H1 (cell line): Measurements from ENCODE around the gene MLPH. TPM values are rescaled to one million over a fixed set of nuclear protein-coding genes. Genes with fewer than 3 reads are reported as not detected.

Experiments
- CTCF ChIA-PET: fragments of 300-600 bp; sonication (Branson Sonifier 250); formaldehyde crosslinking; loops from one replicate; lab custom pipeline; 2021; ENCODE audit not compliant: partially characterized antibody; lab: Charles Lee
- POLR2A ChIA-PET: fragments of 300-600 bp; sonication (Branson Sonifier 250); formaldehyde crosslinking; loops from one replicate; lab custom pipeline; 2021; ENCODE audit warnings: inconsistent platforms; ENCODE audit not compliant: partially characterized antibody; lab: Charles Lee
- DNase-seq, 2 experiments: peaks; one replicate each; pipeline versions ENCODE4 v3.0.0 to v3.0.0-alpha.2; 2010 to 2022; ENCODE audit warnings: low spot score in 2 of 2, low read depth in 1 of 2, mixed read lengths in 1 of 2
- FAIRE-seq: peaks from 2 replicates; lab custom pipeline; 2011; peaks lifted over from hg19 to GRCh38; lab: Jason Lieb, UNC
- H2AFZ ChIP-seq: 2 replicates; pipeline ENCODE4 v1.8.1; 2012; ENCODE audit warnings: low read length, inconsistent platforms
- H2AK5ac ChIP-seq: 2 replicates; pipeline ENCODE4 v1.6.1; 2013; ENCODE audit warnings: low read depth, low read length
- H2BK120ac ChIP-seq: replicated peaks from 2 replicates; pipeline ENCODE3; 2013; ENCODE audit warnings: low read depth, low read length, inconsistent platforms
- H2BK12ac ChIP-seq: 2 replicates; pipeline ENCODE4 v1.6.1; 2013; ENCODE audit warnings: low read depth, low read length
- H2BK15ac ChIP-seq: 2 replicates; pipeline ENCODE4 v1.6.1; 2013; ENCODE audit warnings: low read length
- H2BK20ac ChIP-seq: 2 replicates; pipeline ENCODE4 v1.6.1; 2013; ENCODE audit warnings: low read length
- H2BK5ac ChIP-seq: 2 replicates; pipeline ENCODE4 v1.6.1; 2013; ENCODE audit warnings: low read depth, low read length
- H3K14ac ChIP-seq: 2 replicates; pipeline ENCODE4 v1.6.1; 2013; ENCODE audit warnings: inconsistent platforms; ENCODE audit not compliant: insufficient read length
- H3K18ac ChIP-seq: 2 replicates; pipeline ENCODE4 v1.6.1; 2013; ENCODE audit warnings: low read length; ENCODE audit errors: extremely low read depth
- H3K23ac ChIP-seq: 2 replicates; pipeline ENCODE4 v1.6.1; 2013; ENCODE audit warnings: inconsistent platforms; ENCODE audit not compliant: insufficient read length
- H3K23me2 ChIP-seq: 2 replicates; pipeline ENCODE4 v1.6.1; 2013; ENCODE audit warnings: low read depth, low read length
- H3K27ac ChIP-seq: 2 replicates; pipeline ENCODE4 v1.6.1; 2011; ENCODE audit warnings: low read depth, low read length, inconsistent platforms
- H3K27me3 ChIP-seq, 4 experiments: replicated peaks in 1 of 4; 1 replicate in 1 of 4; 2 replicates in 3 of 4; pipeline versions ENCODE4 v1.6.1 to v1.8.1; 2011 to 2013; ENCODE audit warnings: low read length in 3 of 4, mild to moderate bottlenecking in 3 of 4, inconsistent platforms in 2 of 4, mixed read lengths in 2 of 4, moderate library complexity in 1 of 4; ENCODE audit not compliant: control insufficient read depth in 3 of 4, insufficient read depth in 3 of 4; ENCODE audit errors: extremely low read depth in 1 of 4
- H3K36me3 ChIP-seq, 4 experiments: 2 replicates each; pipeline versions ENCODE4 v1.6.1 to v1.8.1; 2011 to 2013; ENCODE audit warnings: mild to moderate bottlenecking in 4 of 4, low read length in 3 of 4, moderate library complexity in 2 of 4, control low read depth in 1 of 4, inconsistent platforms in 1 of 4; ENCODE audit not compliant: insufficient read depth in 4 of 4, control insufficient read depth in 2 of 4
- H3K4ac ChIP-seq: replicated peaks from 2 replicates; pipeline ENCODE3; 2013; ENCODE audit warnings: low read length, low read depth, mixed read lengths, inconsistent platforms; ENCODE audit not compliant: insufficient read length
- H3K4me1 ChIP-seq, 4 experiments: replicated peaks in 1 of 4; 1 replicate in 1 of 4; 2 replicates in 3 of 4; pipeline versions ENCODE4 v1.6.1 to v1.8.1; 2011 to 2013; ENCODE audit warnings: low read length in 3 of 4, inconsistent platforms in 2 of 4, mixed read lengths in 1 of 4; ENCODE audit not compliant: insufficient read depth in 4 of 4, control insufficient read depth in 3 of 4
- H3K4me2 ChIP-seq, 2 experiments: 2 replicates each; pipeline versions ENCODE4 v1.6.1 to v1.8.1; 2011 to 2013; ENCODE audit warnings: low read depth in 2 of 2, low read length in 2 of 2, control low read depth in 1 of 2, inconsistent platforms in 1 of 2, mild to moderate bottlenecking in 1 of 2; ENCODE audit not compliant: insufficient read depth in 1 of 2
- H3K4me3 ChIP-seq, 4 experiments: fragments of 200-600, 300-600 bp in 1 of 4; sonication (generic), shearing (Covaris generic), sonication (Bioruptor Twin) in 1 of 4; 2 replicates each; pipeline versions ENCODE4 v1.5.1 to v1.8.1; 2011 to 2016; ENCODE audit warnings: low read length in 4 of 4, low read depth in 3 of 4, control low read depth in 2 of 4, inconsistent platforms in 2 of 4, mild to moderate bottlenecking in 2 of 4, mixed read lengths in 1 of 4, moderate library complexity in 1 of 4; ENCODE audit not compliant: insufficient read depth in 2 of 4; ENCODE audit errors: extremely low read depth in 1 of 4
- H3K56ac ChIP-seq: replicated peaks from 2 replicates; pipeline ENCODE3; 2013; ENCODE audit warnings: low read depth, mild to moderate bottlenecking, mixed read lengths, low read length, inconsistent platforms; ENCODE audit not compliant: insufficient read length
- H3K79me1 ChIP-seq: 2 replicates; pipeline ENCODE4 v1.6.1; 2013; ENCODE audit warnings: low read depth, low read length, control low read depth
- H3K79me2 ChIP-seq, 2 experiments: 2 replicates each; pipeline versions ENCODE4 v1.6.1 to v1.8.1; 2012 to 2013; ENCODE audit warnings: low read length in 2 of 2, mild to moderate bottlenecking in 2 of 2, inconsistent platforms in 1 of 2; ENCODE audit not compliant: insufficient read depth in 2 of 2, control insufficient read depth in 1 of 2
- H3K9ac ChIP-seq, 4 experiments: replicated peaks in 1 of 4; 1 replicate in 1 of 4; 2 replicates in 3 of 4; pipeline versions ENCODE4 v1.6.1 to v1.8.1; 2011 to 2013; ENCODE audit warnings: low read depth in 3 of 4, low read length in 3 of 4, control low read depth in 2 of 4, mild to moderate bottlenecking in 2 of 4, moderate library complexity in 2 of 4, inconsistent platforms in 1 of 4; ENCODE audit errors: extremely low read depth in 1 of 4
- H3K9me3 ChIP-seq, 2 experiments: 2 replicates each; pipeline versions ENCODE4 v1.6.1 to v1.8.1; 2012 to 2013; ENCODE audit warnings: mild to moderate bottlenecking in 2 of 2, moderate library complexity in 2 of 2, control low read depth in 1 of 2, inconsistent platforms in 1 of 2, low read depth in 1 of 2, low read length in 1 of 2, mixed read lengths in 1 of 2; ENCODE audit not compliant: insufficient read depth in 2 of 2
- H4K20me1 ChIP-seq, 2 experiments: replicated peaks in 1 of 2; 2 replicates each; pipeline versions ENCODE3 to v1.8.1; 2011 to 2013; ENCODE audit warnings: inconsistent platforms in 2 of 2, low read length in 2 of 2, mild to moderate bottlenecking in 1 of 2; ENCODE audit not compliant: insufficient read depth in 2 of 2, control insufficient read depth in 1 of 2
- H4K5ac ChIP-seq: 2 replicates; pipeline ENCODE4 v1.6.1; 2013; ENCODE audit warnings: low read length, low read depth, mixed read lengths, inconsistent platforms; ENCODE audit not compliant: insufficient read length
- H4K8ac ChIP-seq: 2 replicates; pipeline ENCODE4 v1.8.0; 2013; ENCODE audit warnings: mild to moderate bottlenecking, moderate library complexity, low read length, inconsistent platforms; ENCODE audit not compliant: insufficient read depth; ENCODE audit errors: extremely low read depth
- H4K91ac ChIP-seq: replicated peaks from 2 replicates; pipeline ENCODE3; 2013; ENCODE audit warnings: low read length, mixed read lengths, inconsistent platforms; ENCODE audit not compliant: insufficient read length
- ATF2 ChIP-seq: IDR thresholded peaks from 2 replicates; pipeline ENCODE4 v1.6.1; 2012; ENCODE audit warnings: low read length, inconsistent platforms
- ATF3 ChIP-seq: IDR thresholded peaks from 2 replicates; pipeline ENCODE4 v1.6.1; 2011; ENCODE audit warnings: low read depth, mild to moderate bottlenecking, low read length; ENCODE audit not compliant: insufficient read depth
- CHD1 ChIP-seq: IDR thresholded peaks from 2 replicates; pipeline ENCODE4 v1.6.1; 2012; ENCODE audit warnings: low read depth, low read length, improper control_type of control experiment
- EP300 ChIP-seq, 2 experiments: IDR thresholded peaks; 1 replicate in 1 of 2; 2 replicates in 1 of 2; pipeline ENCODE4 v1.6.1; 2011 to 2012; ENCODE audit warnings: low read depth in 2 of 2, low read length in 2 of 2, mild to moderate bottlenecking in 2 of 2, borderline replicate concordance in 1 of 2, inconsistent platforms in 1 of 2, moderate library complexity in 1 of 2
- HDAC6 ChIP-seq: IDR thresholded peaks from one replicate; pipeline ENCODE4 v1.7.1; 2012; ENCODE audit warnings: low read depth, mild to moderate bottlenecking, inconsistent platforms, low read length, moderate library complexity
- SIN3A ChIP-seq, 2 experiments: IDR thresholded peaks in 1 of 2; conservative IDR thresholded peaks in 1 of 2; 2 replicates each; pipeline ENCODE4 v1.6.1; 2011 to 2012; ENCODE audit warnings: low read length in 2 of 2, improper control_type of control experiment in 1 of 2, low read depth in 1 of 2, mild to moderate bottlenecking in 1 of 2
- SUZ12 ChIP-seq: fragments of 200-600 bp; sonication (generic); IDR thresholded peaks from 2 replicates; pipeline ENCODE4 v1.6.1; 2012; ENCODE audit warnings: mild to moderate bottlenecking, inconsistent platforms, low read length, moderate library complexity, mixed read lengths
- TEAD4 ChIP-seq: IDR thresholded peaks from 2 replicates; pipeline ENCODE4 v1.6.1; 2012; ENCODE audit warnings: low read depth, low read length, inconsistent platforms, mixed read lengths
- USF2 ChIP-seq: IDR thresholded peaks from 2 replicates; pipeline ENCODE4 v1.6.1; 2011; ENCODE audit warnings: low read length, improper control_type of control experiment
- WGBS, 2 experiments: shearing (Covaris generic) in 1 of 2; methylation state at CpG; one replicate each; pipeline versions ENCODE4 v1.1.6 to v1.1.7; 2013 to 2015; ENCODE audit warnings: low lambda C conversion rate in 2 of 2, mixed read lengths in 2 of 2, inconsistent platforms in 1 of 2, low coverage in 1 of 2, missing lambda C conversion rate in 1 of 2; ENCODE audit not compliant: insufficient replicate concordance in 2 of 2, insufficient coverage in 1 of 2, insufficient read length in 1 of 2; ENCODE audit errors: extremely low coverage in 1 of 2, missing lambda C conversion rate in 1 of 2; 5-methylcytosine and 5-hydroxymethylcytosine counted together
- polyA plus RNA-seq, 7 experiments: library from polyadenylated mRNA; depleted of rRNA in 3 of 7; stranded (reverse) in 5 of 7; unstranded in 2 of 7; fragments of >200 nt in 5 of 7; fragments of 200-250 nt in 2 of 7; gene quantifications; 1 replicate in 5 of 7; 2 replicates in 1 of 7; 4 replicates in 1 of 7; pipeline versions ENCODE4 v1.2.1 to v1.2.3, GENCODE V29; 2011 to 2013; ENCODE audit warnings: missing spikeins in 2 of 7, mixed read lengths in 2 of 7
- total RNA-seq: library from RNA; stranded (reverse); fragmentation: NEBNext Ultra II Directional; extraction: Animal tissue kit (Norgen Biotek cat#: 25700); gene quantifications from 2 replicates; pipeline ENCODE4 v1.2.1, GENCODE V29; 2021

Gene MLPH
- total and polyA plus RNA-seq, 2 of the 8 experiments (the other 6 are each of a cell fraction or from before 2014, with no cell fraction given), result 12.7 to 17.0 TPM

GRCh38 chr2:237524631-237525030, 37.6 kb downstream of the MLPH start:
- no peak for FAIRE-seq
- POLR2A ChIA-PET, result interaction anchor here (1.0 kb wide), 1 partner anchor 9 kb away, joined by 3 read pairs; no protein-coding TSS in a partner anchor
- no peak overlapping the region for H3K56ac ChIP-seq
- TF ChIP-seq TEAD4 (no peak), CHD1 (no peak), HDAC6 (no peak), ATF3 (no peak), ATF2 (no peak), EP300 (IDR thresholded peaks at IDR 0.05; ENCODE audit: borderline replicate concordance in 1 of 2, low read depth in 2 of 2, low read length in 2 of 2) (no peak), SIN3A (conservative IDR thresholded peaks at IDR 0.05 in 1 of 2, IDR thresholded peaks at IDR 0.05 in 1 of 2; ENCODE audit: low read depth in 1 of 2, low read length in 2 of 2) (no peak), USF2 (no peak), SUZ12 (no peak)

More at GRCh38 chr2:237524631-237525030, 37.6 kb downstream of the MLPH start:
- Histone ChIP-seq H3K79me2 (no peaks in the 10 kb centered on the region), H2BK120ac (no peak overlapping the region), H4K5ac (no peak overlapping the region), H3K27ac (no peak overlapping the region), H3K4me2 (no peak overlapping the region), H4K20me1 (no peaks in the 10 kb centered on the region), H2AFZ (no peak overlapping the region), H3K4ac (no peak overlapping the region), H2BK15ac (no peak overlapping the region), H3K23ac (no peak overlapping the region), H3K27me3 (no peaks in the 10 kb centered on the region), H2BK12ac (no peak overlapping the region), H3K4me1 (no peaks in the 10 kb centered on the region), H3K14ac (no peak overlapping the region), H3K36me3 (peaks cover 0 to 10% (median 0%) of the 10 kb centered on the region in 4 experiments; a peak in 3 of 8 replicates), H4K91ac (no peak overlapping the region), H2AK5ac (no peak overlapping the region), H3K4me3 (no peak overlapping the region), H3K9me3 (no peaks in the 10 kb centered on the region), H3K79me1 (no peaks in the 10 kb centered on the region), H3K18ac (no peak overlapping the region), H3K23me2 (no peaks in the 10 kb centered on the region), H4K8ac (no peak overlapping the region), H2BK5ac (no peak overlapping the region), H3K9ac (no peak overlapping the region), H2BK20ac (no peak overlapping the region)
- no peak for DNase-seq
- 89% methylated on average over 6 of the region's 6 CpGs; no CpG with 5 or more reads in 1 of the 2 experiments for WGBS, 2 experiments
- CTCF ChIA-PET, result interaction anchor here (0.6 to 3.9 kb wide), 6 partner anchors 12 to 482 kb away, joined by 3 to 15 read pairs (median 4); no protein-coding TSS in a partner anchor
